GM12873 (cell line): ENCODE results near the gene MX1.

Source experiments
- TF ChIP-seq, protein P1 (sequence below): IDR thresholded peaks from 2 replicates; pipeline ENCODE4 v1.5.1; 2012; ENCODE audit warnings: low read depth, mild to moderate bottlenecking, moderate library complexity, low read length, control low read depth; ENCODE audit not compliant: insufficient read depth; ENCODE audit errors: missing control alignments

MX1 gene

DNA sequence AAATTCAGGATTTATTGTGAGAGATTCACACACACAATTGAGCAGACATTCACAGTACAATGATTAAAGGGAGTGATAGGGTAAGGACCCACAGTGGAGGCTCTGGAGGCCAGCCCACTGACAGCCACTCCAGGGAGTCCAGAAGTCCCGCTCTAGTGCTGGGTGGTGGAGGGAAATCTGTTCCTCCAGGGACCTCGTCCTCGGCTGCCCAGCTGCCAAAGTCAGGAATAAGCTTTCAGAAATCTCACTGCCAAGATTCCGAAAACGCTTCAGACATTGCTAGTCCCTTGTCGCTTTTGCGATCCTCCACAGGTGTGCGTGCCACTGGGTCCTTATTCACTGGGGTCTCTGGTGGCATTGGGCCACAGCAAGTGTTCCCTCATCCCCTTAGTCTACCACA, 2.3 kb downstream of the MX1 start:
- TF ChIP-seq, protein P1, sequence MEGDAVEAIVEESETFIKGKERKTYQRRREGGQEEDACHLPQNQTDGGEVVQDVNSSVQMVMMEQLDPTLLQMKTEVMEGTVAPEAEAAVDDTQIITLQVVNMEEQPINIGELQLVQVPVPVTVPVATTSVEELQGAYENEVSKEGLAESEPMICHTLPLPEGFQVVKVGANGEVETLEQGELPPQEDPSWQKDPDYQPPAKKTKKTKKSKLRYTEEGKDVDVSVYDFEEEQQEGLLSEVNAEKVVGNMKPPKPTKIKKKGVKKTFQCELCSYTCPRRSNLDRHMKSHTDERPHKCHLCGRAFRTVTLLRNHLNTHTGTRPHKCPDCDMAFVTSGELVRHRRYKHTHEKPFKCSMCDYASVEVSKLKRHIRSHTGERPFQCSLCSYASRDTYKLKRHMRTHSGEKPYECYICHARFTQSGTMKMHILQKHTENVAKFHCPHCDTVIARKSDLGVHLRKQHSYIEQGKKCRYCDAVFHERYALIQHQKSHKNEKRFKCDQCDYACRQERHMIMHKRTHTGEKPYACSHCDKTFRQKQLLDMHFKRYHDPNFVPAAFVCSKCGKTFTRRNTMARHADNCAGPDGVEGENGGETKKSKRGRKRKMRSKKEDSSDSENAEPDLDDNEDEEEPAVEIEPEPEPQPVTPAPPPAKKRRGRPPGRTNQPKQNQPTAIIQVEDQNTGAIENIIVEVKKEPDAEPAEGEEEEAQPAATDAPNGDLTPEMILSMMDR: no peak

DNA sequence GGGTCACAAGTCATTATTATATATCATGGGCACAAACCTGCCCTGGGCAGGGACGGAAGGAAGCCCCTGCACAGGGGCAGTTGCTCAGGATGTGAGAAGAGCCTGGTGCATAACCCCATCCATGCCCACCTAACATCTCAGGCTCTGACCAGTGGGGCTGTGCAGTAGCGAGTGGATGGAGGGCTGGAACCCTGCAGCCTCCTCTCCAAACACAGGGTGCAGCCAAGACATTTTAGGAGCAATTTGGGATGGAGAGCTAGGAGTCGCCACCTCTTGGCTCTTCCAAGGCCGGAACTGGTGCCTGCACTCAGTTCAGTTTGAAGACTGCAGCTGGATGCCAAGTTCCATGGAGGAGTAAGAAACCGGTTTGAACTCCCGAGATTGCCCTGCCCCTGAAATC, 2.8 kb downstream of the MX1 start:
- TF ChIP-seq, protein P1: no peak

DNA sequence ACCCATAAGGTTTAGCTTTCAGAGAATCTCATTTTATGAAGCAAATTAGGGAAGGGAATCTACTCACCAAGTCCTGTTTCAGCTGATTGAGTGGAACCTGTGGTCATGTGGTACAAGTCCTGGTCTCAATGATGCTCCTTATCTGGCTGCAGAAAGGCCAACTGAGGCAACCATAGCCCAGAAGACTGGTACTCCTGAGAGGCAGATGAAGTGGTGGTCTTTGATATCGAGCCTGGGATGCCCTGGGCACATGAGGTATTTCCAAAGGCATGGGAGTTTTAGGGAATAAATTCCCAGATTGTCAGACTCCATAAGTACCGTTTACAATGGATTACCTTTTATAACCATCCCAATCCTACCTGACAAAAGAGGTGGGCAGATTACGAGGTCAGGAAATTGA, 3.3 kb downstream of the MX1 start:
- TF ChIP-seq, protein P1: no peak

DNA sequence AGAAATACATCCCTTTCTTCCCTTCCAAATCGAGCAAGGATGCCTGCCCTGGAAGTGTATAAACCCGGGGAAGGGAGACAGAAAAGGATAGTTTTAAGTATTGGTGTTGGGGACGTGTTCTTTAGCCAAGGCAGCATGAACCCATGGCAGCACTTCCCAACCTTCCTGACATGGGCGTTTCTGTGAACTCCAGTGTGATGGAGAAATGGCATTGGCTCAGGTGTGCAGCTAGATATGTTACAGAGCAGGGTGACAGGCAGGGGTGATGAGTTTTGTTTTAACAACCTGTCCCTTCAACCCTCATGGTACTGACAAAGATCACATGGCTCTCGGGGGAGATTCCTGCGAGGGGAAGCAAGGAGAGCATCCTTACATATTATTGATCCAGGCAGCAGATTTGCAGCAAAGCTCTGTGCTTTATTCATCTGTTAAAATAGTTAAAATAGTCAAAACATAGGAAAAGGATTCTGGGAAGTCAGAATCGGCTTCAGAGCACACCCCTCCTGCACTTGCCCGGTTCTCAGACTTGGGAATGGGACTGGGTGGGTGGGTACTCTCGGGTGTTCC, 4.0 kb downstream of the MX1 start:
- TF ChIP-seq, protein P1: no peak

DNA sequence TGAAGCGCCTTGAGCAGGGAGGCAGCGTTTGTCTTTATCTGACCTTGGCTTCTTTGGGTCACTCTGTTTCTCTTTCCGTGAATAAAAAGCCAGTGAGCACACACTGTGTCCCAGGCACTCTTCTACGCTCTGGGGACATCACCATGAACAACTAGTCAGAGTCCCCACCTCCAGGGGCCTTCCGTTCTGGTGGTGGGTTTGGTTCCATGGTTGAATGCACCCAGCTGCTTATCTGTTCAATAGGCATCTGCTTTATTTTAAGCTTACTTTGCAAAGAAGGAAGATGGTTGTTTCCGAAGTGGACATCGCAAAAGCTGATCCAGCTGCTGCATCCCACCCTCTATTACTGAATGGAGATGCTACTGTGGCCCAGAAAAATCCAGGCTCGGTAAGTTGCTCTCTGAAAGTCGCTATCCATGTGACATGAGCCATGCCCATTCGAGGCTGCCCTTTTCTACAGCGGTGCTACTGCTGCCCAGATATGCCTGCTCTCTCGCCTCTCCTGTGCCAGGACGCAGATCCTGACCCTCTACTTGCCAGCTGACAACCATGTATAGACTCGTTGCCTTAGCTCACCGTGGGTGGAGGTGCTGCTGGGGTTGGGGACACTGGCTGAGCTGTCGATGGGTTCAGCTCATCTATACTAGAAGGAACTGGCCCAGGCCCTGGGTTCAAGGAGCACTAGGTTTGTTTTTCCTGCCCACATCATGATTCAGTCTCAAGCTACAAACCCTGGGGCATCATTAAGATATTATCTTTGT, 5.9 kb downstream of the MX1 start:
- TF ChIP-seq, protein P1: no peak

DNA sequence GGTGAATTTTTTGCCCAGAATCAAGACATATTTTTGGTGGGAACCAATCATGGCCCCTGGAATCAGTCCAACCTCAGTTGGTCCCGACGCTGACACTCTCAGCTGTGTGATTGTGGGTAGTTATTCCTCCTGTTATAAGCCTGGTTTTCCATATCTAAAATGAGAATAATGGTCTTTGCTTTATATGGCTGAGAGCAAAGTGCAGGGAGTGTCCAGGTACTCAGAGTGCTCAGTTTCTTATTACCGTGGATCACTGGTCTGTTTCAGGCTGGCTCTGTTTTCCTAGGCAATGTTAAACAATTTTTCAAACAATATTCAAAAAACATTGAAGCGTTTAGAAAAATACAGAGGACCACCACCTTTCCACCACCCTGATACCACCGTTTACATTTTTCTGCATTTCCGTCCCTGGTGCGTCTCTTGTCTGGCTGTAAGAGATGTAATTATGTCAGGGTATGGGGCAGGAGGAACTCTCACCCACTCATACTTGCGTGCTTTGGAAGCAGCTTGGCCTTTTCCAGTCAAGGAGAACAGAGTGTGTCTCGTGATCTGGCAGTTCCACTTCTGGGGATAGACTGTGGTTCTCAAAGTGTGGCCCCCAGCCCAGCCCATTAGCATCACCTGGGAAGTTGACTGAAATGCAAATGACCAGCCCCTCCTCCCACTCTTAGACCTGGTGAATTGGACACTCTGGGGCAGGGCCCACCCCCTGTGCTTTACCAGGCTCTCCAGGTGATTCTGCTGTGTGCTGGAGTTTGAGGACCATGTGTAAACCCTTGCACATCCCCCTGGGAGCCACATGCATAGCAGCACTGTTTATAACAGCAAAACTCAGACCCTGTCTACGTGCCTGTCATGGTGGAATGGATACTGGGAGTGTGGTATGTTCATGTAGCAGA, 6.8 kb downstream of the MX1 start:
- TF ChIP-seq, protein P1: no peak

DNA sequence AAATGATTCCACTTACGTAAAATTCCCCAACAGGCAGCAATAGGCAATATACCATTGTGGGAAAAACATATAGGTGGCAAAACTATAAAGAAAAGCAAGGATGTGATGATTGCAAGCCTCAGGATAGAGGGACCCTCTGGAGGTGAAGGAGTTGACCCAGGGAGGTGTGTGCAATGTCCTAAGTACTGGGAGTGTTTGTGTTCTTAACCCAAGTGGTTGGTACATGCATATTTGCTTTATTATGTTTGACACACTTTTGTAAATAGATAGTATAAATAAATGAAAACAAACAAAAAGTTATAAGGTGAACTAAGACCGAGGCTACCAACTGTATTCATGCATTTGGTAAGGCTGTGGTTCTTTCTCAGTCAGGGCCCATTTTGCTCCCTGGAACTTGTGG, 7.5 kb downstream of the MX1 start:
- TF ChIP-seq, protein P1: no peak
